NCI-H82 (cell line): ENCODE data around the gene THSD1.

Experiments used
- DNase-seq: peaks from one replicate; lab custom pipeline; 2025; lab: John Stamatoyannopoulos, UW

The THSD1 gene, protein sequence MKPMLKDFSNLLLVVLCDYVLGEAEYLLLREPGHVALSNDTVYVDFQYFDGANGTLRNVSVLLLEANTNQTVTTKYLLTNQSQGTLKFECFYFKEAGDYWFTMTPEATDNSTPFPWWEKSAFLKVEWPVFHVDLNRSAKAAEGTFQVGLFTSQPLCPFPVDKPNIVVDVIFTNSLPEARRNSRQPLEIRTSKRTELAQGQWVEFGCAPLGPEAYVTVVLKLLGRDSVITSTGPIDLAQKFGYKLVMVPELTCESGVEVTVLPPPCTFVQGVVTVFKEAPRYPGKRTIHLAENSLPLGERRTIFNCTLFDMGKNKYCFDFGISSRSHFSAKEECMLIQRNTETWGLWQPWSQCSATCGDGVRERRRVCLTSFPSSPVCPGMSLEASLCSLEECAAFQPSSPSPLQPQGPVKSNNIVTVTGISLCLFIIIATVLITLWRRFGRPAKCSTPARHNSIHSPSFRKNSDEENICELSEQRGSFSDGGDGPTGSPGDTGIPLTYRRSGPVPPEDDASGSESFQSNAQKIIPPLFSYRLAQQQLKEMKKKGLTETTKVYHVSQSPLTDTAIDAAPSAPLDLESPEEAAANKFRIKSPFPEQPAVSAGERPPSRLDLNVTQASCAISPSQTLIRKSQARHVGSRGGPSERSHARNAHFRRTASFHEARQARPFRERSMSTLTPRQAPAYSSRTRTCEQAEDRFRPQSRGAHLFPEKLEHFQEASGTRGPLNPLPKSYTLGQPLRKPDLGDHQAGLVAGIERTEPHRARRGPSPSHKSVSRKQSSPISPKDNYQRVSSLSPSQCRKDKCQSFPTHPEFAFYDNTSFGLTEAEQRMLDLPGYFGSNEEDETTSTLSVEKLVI

DNA sequence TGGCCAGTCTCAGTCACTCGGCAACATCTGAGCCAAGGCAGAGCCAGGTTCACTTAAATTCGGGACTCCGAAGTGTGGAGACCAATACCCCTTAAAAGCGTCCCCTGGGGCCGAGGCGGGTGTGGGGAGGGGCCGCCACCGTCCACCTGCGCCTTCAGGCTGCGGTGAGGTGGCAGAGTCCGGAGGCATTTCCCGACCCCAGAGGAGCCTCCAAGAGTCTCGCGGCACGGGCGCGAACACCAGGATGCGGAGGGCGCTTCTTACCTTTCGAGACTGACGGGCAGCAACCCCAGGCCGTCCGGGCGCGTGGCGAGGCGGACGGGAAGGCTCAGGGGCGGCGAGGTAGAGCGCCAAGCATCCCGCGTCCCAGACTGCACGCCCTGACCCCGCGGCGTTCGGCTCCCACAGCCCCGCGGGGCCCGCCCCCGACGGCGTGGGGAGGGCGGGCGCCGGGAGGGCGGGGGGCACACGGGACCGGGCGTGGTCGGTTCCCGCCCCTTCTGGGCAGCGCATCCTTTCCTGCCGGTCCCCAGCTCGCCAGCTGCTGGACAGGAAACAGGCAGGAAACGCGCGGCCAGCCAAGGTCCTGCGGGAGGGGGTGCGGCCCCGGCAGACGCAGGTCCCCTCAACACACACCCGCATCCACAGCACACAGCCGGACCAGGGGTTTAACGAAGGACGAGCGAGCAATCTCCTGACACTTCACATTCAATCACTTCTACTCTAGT is at the start of gene THSD1:
Gene THSD1 (minus strand): TSS at position 406 of the 728 bp plus-strand sequence. CDS start 3,572 bp downstream, outside the sequence.
- peak; percentile 86 for DNase-seq

DNA sequence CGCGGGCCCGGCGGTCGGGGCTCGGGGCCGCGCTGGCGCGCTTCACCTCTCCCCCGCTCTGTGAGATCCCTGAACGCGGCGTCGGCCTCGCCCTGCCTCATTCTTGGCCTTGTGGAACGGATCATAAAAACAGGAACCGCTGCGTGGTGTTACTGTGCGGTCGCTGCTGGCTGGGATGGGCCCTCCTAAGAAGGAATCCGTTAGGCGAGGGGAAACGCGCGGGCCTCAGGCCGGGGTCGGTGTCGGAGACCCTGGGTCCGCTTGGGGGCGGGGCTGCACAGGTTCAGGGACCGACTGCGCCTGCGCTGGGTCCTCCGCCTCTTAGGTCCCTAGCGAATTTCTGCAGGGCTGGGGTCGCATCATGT is 49.7 kb upstream of the THSD1 start:
- peak; percentile 96 for DNase-seq

DNA sequence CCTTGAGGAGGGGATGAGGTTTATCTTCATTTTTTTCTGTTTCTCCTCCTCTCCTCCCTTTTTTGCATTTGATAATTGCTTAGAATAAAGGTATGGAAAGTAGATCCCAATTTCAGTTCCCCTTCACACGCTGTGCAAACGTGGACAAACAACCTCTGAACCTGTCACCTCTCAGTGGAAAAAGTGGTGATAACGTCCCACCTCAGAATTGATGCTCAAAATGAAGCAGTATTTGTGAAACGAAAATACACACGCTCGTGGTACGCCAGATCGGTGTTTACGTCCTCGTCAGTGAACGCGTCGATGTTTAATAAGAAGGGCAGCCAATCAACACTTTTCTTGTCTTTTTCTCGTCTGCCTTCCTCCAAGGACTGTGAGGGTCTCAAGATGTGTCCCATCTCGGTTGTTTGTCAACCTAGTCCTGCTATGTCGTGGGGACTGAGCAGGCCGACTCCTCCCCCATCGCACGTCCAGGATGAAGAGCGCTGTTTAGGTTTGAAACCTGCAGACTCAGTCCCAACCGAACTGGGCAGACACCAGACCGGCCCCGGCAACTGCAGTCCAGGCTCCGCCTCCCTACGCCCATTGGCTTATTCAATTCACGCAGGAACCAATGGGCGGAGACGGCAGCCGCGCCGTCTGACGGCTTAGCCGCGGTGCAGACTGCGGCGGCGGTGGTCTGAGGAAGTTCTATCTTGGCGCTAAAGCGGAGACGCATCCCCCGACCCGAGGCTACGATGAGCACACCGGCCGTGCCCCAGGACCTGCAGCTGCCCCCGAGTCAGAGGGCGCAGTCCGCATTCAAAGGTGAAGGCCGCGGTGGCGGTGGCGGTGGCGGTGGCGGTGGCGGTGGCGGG is 49.1 kb upstream of the THSD1 start, which contains the start of gene CKAP2:
Gene CKAP2 (plus strand): TSS at position 659 of the 857 bp plus-strand sequence. CDS start 79 bp downstream, at position 738.
- DNase-seq, result peak; percentile 99

DNA sequence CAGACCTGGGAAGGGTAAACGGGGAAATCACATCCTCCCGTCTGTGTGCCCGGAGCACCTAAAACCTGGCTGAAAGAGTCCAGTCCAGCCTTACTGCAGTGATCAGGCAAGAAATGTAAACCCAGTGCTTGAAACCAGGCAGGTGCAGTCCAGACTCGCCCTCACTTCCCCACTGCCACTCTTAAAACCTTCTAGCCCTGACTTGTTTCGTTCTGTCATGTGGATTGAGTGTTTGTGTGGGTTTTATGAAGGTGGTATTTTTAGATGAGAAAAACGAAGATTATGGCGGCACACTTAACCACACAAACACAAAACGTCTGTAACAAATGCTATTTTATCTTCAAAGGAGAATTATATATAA is 48.5 kb upstream of the THSD1 start:
- peak; percentile 67 for DNase-seq

DNA sequence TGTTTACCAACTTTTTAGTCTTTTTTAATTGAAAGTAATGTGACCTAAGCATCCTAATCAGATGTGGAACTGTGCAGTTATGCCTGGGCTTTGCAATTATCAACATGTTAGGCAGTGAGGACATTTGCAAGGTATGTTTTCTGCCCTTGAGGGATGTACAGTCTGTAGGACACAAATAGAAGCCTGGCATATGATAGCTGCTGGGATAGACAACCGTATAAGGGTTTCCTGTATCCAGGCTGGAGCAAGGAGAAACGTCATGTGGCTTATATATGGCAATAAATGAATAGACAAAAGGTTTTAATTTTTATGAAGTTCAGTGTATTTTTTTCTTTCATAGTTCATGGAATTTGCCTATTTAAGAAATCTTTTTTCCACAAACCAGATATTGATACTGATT is 46.5 kb upstream of the THSD1 start:
- no peak for DNase-seq

DNA sequence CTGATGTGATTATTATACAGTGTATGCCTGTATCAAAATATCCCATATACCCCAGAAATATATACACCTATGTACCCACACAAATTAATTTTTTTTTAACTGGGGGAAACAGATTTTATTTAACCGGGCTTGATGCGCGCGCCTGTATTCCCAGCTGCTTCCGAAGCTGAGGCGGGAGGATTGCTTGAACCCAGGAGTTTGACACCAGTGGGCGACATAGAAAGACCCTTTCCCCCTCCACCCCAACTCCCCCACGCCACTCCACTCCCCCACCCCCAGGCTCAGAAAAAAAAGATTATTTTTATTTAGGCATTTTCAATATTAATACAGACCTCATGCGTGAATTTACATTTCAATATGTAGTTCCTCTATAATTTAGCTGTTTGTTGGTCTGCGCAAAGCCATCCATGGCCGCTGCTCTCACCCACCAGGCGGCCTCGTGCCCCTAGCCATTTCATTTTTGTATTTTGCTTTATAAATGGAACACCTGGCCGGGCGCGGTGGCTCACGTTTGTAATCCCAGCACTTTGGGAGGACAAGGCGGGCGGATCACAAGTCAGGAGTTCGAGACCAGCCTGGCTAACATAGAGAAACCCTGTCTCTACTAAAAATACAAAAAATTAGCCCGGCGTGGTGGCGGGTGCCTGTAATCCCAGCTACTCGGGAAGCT is 45.3 kb upstream of the THSD1 start:
- no peak for DNase-seq

DNA sequence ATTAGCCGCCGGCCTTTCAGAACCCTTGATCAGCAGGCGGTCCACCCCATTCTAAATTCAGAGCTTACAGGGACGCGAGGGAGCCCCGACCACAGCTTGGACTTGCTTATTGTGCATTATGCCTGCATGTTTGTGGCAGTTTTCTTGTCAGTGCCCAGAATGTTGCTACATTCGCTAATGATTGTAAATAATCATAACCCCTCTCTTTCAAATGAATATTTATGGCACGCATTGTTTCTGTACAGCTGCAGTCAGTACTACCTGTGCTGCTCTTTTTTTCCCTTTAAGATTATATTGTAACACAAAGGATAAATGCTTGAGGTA is 44.8 kb upstream of the THSD1 start:
- DNase-seq, result no peak

DNA sequence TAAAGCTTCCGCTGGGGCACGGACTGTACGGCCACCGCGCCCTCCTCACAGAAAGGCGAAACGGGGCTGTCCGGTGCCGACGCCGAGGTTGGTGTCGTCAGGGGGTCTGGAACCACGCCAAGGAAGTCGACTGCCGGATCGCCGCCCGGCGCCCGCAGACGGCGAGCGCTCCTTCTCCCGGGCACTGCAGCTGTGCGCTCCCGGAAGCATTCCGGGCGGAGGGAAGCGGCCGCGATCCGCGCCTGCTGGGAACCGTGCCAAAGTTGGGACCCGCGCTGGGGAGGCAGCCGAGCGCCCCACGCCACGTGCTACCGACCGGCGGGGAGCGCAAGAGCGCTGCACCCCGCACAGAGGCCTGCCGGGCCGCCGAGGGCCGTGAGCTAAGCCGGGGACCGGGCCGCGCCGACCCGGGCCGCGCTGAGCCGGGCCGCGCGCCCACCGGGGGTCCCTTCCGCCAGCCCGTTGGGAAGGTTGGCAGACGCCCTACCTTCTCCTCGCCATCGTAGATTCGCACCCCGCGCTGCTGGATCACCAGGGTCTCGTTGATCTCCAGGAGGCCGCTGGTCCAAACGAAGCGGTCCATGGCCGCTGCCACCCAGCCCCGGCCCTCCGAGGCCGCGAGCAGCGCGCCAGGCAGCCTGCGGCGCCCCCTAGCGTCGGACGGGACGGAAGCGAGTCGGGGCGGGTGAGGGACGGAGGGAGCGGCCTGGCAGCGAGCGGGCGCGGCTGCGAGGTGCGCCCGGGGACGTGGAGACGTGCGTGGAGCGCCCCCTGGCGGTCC is 44.2 kb upstream of the THSD1 start, which contains the start of gene VPS36:
Gene VPS36 (minus strand): TSS at position 623 of the 781 bp plus-strand sequence. CDS start 40 bp downstream, at position 583.
- peak; percentile 99 for DNase-seq

DNA sequence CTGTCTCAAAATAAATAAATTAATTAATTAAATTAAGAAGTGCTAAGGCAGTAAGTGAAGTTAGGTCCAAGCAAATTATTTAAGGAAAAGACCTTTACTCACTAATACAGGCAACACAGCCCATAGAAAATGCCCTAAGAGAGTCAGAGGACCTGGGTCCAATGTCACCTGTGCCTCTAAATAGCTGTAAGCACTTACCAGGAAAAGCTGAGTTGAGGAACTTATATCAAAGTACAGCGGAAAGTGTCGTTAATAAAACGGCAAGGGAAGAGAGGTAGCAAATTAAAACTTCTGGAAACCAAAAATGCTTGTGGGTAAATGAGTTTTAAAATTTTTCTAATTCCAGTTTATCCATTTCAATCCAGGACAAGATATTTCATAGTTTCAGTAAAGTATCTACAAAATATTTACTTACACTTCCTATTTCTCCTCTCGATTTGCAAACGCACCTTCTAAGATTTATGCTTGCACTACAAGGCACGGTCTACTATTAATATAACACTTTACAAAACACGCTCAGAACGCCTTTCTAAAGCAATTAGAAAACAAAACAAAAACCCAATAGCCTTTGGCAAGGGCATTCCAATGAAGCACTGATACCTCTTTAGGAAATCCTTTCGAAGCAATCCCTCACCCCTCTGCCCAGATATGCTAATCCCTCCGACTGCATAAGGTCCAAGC is 43.5 kb upstream of the THSD1 start:
- DNase-seq, result peak; percentile 57

DNA sequence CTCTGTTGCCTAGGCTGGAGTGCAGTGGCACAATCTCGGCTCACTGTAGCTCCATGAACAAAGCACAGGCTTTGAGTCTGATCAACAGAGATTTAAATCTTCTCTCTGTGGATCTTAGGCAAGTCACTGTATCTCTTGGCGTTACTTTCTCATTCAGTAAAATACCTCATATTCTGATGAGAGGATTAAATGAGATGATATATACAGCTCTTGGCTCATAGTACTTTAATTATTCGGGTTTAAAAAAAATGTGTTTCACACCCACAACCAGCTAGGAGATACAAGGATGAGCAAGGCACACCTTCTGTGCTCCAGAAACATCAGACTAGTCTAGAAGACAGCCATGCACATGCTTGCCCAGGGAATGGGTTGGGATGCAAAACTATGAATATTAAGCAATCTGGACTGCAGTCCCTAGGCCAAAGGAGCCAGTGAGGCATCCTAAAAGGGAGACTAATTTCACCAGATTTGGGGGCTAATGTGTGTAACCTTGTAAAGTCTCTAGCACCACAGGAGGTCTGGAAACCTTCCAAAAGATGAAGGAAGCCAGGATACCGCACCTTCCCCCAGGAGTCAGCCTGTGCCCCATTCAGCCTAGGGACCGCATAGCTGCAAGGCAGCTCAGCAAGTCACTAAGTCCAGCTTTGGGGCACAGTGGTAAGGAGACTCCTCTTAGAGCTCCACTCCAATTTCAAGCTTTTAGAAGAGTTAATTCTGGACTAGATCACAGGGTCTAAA is 42.0 kb upstream of the THSD1 start:
- peak; percentile 62 for DNase-seq

DNA sequence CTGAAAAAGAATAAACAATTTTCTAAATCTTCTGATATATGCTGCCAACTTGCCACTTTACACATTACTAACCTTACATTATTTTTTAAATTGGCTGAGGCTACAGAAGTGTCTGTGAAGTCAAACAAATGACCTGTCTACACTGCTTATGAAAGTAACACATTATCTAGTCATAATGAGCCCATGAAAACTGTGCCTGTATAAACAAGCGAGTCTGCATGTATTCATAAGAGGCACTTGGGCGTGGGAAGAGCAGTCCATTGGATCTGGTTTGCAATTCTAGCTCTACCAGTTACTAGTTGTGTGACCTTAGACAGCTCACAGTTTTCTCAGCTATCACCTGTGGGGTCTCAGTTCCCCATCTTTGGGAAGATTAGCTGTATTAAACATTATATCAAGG is 41.4 kb upstream of the THSD1 start:
- peak; percentile 23 for DNase-seq

DNA sequence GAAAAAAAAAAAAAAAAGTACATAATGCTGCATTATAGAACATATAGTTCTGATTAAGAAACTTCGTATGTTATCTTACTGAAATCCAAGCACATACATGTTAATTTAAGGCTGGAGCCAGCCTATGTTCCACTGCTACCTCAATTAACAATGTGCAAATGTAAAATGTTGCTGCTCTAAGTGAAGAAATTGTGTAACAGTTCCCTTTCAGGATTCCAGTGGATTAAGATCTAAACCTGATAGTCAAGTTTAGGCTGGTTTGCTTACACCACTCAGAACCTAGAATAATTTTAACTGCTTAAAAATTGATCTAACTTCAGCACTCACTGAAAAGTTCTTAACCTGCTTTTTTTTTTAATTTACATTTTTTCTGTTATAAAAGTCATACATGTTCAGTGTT is 40.3 kb upstream of the THSD1 start:
- DNase-seq, result no peak

DNA sequence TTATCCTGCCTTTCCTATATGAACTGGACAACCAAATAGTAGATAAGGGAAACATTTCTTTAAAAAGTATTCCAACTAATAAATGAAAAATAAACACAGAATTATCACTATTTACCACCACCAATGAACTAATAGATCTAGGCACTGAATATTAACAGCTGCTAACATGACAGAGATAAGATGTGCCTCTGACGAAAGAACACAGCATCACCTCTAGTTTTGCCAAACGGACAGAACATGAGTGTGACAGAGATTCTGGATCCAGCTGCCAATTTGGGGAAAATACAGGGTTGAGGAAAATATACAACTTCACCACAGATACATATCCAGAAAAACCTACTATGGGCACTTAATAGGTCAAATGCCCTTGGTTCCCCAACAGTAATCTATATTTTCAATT is 26.5 kb upstream of the THSD1 start:
- no peak for DNase-seq

DNA sequence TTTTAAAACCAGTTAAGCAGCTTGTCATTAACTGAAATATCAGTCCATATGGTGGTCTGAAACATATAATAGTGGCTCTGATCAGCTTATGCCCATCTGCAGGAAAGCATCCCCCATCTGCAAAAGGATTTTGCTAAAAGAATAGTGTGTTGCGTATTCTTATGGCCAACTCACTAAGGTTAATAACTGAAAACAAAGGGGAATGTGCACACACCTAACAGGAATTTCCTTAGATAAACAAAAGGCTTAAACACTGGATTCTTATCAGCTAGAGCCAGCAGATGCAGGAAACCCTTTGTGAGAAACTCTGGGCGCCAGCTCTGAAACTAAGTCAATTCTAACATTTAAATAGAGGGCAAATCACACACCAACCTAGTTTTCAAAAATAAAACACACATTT is 22.3 kb upstream of the THSD1 start:
- DNase-seq, result peak; percentile 96

DNA sequence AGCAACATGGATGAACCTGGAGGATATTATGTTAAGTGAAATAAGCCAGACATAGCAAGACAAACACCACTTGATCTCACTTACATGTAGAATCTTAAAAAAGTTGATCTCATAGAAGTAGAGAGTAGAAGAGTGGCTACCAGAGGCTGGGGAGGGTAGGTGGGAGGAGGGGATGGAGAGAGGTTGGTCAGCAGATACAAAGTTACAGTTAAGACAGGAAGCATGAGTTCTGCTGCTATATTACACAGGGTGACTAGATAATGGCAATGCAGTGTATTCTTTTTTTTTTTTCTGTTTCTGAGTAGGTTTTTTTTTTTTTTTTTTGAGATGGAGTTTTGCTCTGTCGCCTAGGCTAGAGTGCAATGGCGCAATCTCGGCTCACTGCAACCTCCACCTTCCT is 15.2 kb upstream of the THSD1 start:
- no peak for DNase-seq

DNA sequence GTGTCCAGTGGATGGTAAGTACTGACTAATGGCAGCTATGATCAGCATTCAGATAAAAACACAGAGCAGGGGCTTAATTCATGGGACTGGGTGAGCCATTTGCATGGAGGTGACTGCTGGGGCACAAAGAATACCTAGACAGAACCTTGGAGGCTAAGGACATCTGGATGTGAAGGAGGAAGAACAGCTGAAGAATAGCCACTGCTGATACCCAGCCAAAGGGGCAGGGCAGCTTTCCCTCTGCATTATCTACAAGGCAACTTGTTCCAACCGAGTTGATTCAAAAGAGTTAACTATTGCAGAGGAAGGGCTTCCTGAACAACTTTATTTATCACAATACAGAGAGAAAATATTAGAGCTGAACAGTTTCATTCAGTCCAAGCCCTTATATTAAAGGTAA is 13.1 kb upstream of the THSD1 start:
- DNase-seq, result no peak

DNA sequence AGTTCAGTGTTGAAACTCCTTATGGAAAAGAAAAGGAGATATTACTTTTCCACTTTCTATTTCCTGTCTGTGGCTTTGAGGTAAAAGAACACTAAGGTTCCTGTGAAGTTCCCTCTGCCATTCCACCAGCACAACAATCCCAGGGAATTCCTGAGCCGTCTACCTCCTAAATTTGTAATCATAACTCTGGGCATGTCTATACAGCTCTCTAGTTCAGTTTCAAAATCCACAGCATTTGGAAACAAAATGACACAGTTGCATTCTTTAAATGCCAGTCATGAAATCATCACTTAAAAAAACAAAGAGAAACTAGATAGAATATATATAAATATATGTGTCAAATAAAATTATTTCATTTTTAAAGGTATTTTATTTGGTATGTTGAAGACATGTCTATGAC is 9.0 kb upstream of the THSD1 start:
- no peak for DNase-seq

DNA sequence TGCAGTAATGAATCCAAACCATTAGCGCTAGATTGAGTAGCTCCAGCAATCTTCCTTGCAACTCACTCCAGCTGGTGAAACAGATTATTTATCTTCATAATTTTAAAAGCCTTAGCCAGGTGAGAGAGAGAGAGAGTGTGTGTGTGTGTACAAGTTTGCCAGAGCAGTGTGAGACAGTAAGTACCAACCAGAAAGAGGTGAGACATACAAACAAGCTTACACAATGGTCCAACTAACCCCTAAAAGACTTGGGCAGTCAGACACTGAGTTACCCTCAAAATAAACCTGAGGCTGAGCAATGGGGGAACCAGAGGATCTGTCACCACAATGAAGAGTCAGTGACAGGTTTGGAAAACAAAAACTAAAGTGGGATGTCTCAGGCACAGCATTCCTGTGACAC is 8.1 kb upstream of the THSD1 start:
- DNase-seq, result no peak

DNA sequence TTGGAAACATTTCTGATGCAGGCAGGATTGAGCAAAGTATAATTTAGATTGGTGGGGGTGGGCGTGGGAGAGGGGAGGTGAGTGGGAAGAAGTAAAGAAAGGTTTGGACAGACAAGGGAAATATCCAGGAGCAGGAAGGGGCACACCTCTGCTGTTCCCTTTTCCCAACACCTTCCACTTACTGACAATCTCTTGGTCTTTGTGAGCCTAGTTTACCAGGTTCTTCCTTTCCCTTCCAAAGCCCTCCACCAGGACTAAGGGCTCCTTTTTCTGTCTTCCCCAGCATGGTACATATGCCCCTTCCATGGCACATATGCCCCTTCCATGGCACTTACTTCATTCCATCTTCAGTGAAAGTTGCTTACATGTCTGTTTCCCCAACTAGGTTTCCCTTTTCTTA is 6.2 kb upstream of the THSD1 start:
- DNase-seq, result no peak
